GM12891 (cell line): ENCODE measurements around the gene ANKRD55.

Experiments
- POLR2A ChIP-seq: IDR thresholded peaks from 2 replicates; pipeline ENCODE4 v1.6.1; 2011; ENCODE audit warnings: low read depth, low read length, control low read depth
- POLR2AphosphoS5 ChIP-seq: IDR thresholded peaks from 2 replicates; pipeline ENCODE4 v1.6.1; 2011; ENCODE audit warnings: low read depth, low read length, control low read depth

- TF ChIP-seq POLR2A (no peak), POLR2AphosphoS5 (no peak)
These were observed 74.7 kb downstream of the ANKRD55 start for GRCh38 chr5:56158331-56158960.
